ENCODE data around the gene ZNF700. TPM values are rescaled to one million over a fixed set of nuclear protein-coding genes. Genes with fewer than 3 reads are reported as not detected.
A peak's percentile ranks its signal among the peaks of the same experiment; 100 is the strongest.
"Not testable (repeated sequence)": the region's sequence is repeated elsewhere in the genome, so short reads cannot be mapped to it uniquely, and the experiment has no call there.

ZNF700 gene
- total RNA-seq, 4 donors from 2014 or later = 25.8 to 38.3 (median 29.1) TPM

DNA sequence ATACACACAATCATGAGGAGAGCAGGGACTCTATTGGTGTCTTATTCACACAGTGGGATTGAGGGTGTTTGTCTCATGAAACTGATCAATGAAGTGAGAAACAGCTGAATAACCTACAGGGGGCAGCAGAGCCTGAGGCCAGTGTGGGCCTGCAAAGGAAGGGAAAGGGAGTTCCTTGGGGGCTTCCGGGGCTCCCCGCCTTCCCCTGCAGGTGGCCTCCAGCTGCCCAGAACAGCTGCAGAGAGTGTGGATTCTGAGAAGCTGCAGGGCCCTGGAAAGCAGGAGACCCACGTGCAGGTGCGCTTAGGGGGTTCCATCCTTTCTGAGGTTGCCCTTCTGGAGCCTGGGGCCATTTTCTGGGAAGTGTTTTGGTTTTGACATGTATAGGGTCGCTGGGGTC is 60.1 kb downstream of the ZNF700 start:
- Histone ChIP-seq H3K9me3 (peaks cover 10 to 30% of the 10 kb centered on the region in 2 donors), H3K27me3 (no peaks in the 10 kb centered on the region), H3K4me1 (peaks cover 0 to 9% (median 4%) of the 10 kb centered on the region in 4 donors), H3K27ac (no peak overlapping the region), H3K36me3 (peaks cover 0 to 2% (median 0%) of the 10 kb centered on the region in 4 donors), H3K4me3 (no peak overlapping the region)
- intact Hi-C loops (cut with DNase I; ENCODE audit: low total_unique reads) (loop anchor here (5.0 kb wide), 1 partner anchor 63 kb away; no protein-coding TSS in a partner anchor), in situ Hi-C loops (cut with MboI; ENCODE audit: low pct_ligation_motif_present in 1 of 4, low pct_unique_long_range_greater_than_20kb in 1 of 4, low sequenced_read_pairs in 3 of 4) (loop anchor here in 2 of 4 donors (25.0 kb wide), 2 partner anchors 98 to 152 kb away; partner anchors contain the start of genes ZNF20 (in 1 of the 2) and ZNF69 (in 1 of the 2))
- no peak for DNase-seq
- TF ChIP-seq POLR2A (IDR thresholded peaks at IDR 0.05) (no peak), CTCF (IDR thresholded peaks at IDR 0.05) (peak in 1 of 5 experiments; percentile 5)
- WGBS, 2 donors (ENCODE audit: low coverage in 1 of 2) = 34% methylated on average over 5 of the region's 5 CpGs; no CpG with 5 or more reads in 1 of the 2 donors

GRCh38 chr19:11986754-11987153 is 61.8 kb downstream of the ZNF700 start:
- TF ChIP-seq CTCF (IDR thresholded peaks at IDR 0.05) = no peak
- no peak for TF ChIP-seq POLR2AphosphoS5 (IDR thresholded peaks at IDR 0.05)
- TF ChIP-seq EP300 (IDR thresholded peaks at IDR 0.05; ENCODE audit: low read depth) = no peak
- TF ChIP-seq POLR2A (IDR thresholded peaks at IDR 0.05) = no peak
- intact Hi-C loops (cut with DNase I; ENCODE audit: low total_unique reads) = loop anchor here (5.0 kb wide), 1 partner anchor 64 kb away; no protein-coding TSS in a partner anchor

DNA sequence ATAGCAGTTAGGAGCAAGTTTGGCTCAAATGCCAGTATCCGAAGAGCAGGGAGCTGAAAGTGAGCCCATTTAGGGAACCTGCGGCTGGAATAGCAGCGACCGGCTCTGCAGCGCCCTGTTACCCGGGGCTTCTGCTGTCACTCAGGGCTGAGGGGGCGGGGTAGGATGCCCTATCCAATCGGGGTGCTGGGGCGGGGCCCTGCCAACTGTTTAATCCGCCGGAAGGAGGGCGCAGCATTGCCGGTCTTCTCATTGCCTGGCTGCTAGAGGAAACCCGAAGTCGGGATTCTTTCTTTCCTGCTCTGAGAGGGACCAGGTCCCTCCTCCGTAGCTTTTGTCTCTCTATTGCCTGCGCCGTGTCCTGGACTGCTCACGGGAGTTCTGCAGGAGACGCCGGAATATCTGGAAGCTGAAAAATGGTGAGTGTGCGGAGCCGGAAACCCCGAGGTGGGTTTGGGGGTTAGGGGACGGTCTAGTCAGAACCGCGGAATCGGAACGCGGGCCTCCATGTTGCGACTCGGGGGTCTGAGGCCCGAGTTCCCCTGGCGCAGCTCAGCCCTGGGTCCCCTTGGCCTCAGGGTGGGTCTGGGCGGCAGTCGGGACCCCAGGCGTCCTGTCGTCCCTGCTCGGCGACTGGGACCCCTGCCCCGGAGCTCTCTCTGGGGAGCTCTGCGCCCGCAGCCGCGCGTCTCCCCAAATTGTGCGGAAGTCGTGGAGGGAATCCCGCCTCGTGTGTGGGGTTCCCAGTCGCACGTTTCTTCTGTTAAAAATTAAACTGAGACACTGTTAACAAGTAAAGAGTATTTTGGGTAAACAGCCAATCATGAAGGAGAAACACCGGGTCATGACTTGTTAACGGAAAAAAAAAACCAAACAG is 62.7 kb downstream of the ZNF700 start:
- in situ Hi-C loops (cut with MboI; ENCODE audit: low pct_ligation_motif_present in 1 of 4, low pct_unique_long_range_greater_than_20kb in 1 of 4, low sequenced_read_pairs in 3 of 4) (loop anchor here in 2 of 4 donors (25.0 kb wide), 2 partner anchors 100 to 150 kb away; partner anchors contain the start of genes ZNF20 (in 1 of the 2) and ZNF69 (in 1 of the 2)), intact Hi-C loops (cut with DNase I; ENCODE audit: low total_unique reads) (loop anchor here (1.0 to 5.0 kb wide), 2 partner anchors 23 to 65 kb away; no protein-coding TSS in a partner anchor)
- Histone ChIP-seq H3K27me3 (no peaks in the 10 kb centered on the region), H3K4me3 (peak overlapping the region; percentile 70 to 86 (median 78)), H3K36me3 (no peaks in the 10 kb centered on the region), H3K27ac (peak overlapping the region; percentile 89 to 94 (median 92)), H3K4me1 (peaks cover 0 to 9% (median 4%) of the 10 kb centered on the region in 4 donors), H3K9me3 (peaks cover 0 to 3% of the 10 kb centered on the region in 2 donors)
- peak; percentile 97 for DNase-seq
- 1% methylated on average over 16 to 44 of the region's 54 CpGs for WGBS, 2 donors (ENCODE audit: low coverage in 1 of 2)
- TF ChIP-seq EP300 (IDR thresholded peaks at IDR 0.05; ENCODE audit: low read depth) (no peak), CTCF (IDR thresholded peaks at IDR 0.05) (no peak), POLR2AphosphoS5 (IDR thresholded peaks at IDR 0.05) (peak; percentile 94 to 97 (median 95)), POLR2A (IDR thresholded peaks at IDR 0.05) (peak; percentile 85)

More at GRCh38 chr19:11986754-11987153, 61.8 kb downstream of the ZNF700 start:
- 92% methylated on average over 17 of the region's 17 CpGs; no CpG with 5 or more reads in 1 of the 2 donors for WGBS, 2 donors (ENCODE audit: low coverage in 1 of 2)
- Histone ChIP-seq H3K27ac (peak overlapping the region in 1 of 4 donors; percentile 89), H3K9me3 (peaks cover 0 to 12% of the 10 kb centered on the region in 2 donors), H3K4me1 (peaks cover 0 to 9% (median 4%) of the 10 kb centered on the region in 4 donors), H3K4me3 (no peak overlapping the region), H3K27me3 (no peaks in the 10 kb centered on the region), H3K36me3 (no peaks in the 10 kb centered on the region)
- no peak for DNase-seq
- in situ Hi-C loops (cut with MboI; ENCODE audit: low pct_ligation_motif_present in 1 of 4, low pct_unique_long_range_greater_than_20kb in 1 of 4, low sequenced_read_pairs in 3 of 4) = loop anchor here in 2 of 4 donors (25.0 kb wide), 2 partner anchors 99 to 151 kb away; partner anchors contain the start of genes ZNF20 (in 1 of the 2) and ZNF69 (in 1 of the 2)

- peak overlapping the region in 3 of 4 donors; percentile 89 to 94 (median 91) for H3K27ac ChIP-seq
- in situ Hi-C loops (cut with MboI; ENCODE audit: low pct_ligation_motif_present in 1 of 4, low pct_unique_long_range_greater_than_20kb in 1 of 4, low sequenced_read_pairs in 3 of 4) (loop anchor here in 2 of 4 donors (25.0 kb wide), 2 partner anchors 102 to 148 kb away; partner anchors contain the start of genes ZNF20 (in 1 of the 2) and ZNF69 (in 1 of the 2)), intact Hi-C loops (cut with DNase I; ENCODE audit: low total_unique reads) (loop anchor here (5.0 kb wide), 1 partner anchor 67 kb away; no protein-coding TSS in a partner anchor)
- no peaks in the 10 kb centered on the region for H3K9me3 ChIP-seq
- peaks cover 0 to 14% (median 6%) of the 10 kb centered on the region in 4 donors for H3K4me1 ChIP-seq
- peak overlapping the region in 3 of 4 donors; percentile 74 to 86 (median 81) for H3K4me3 ChIP-seq
- TF ChIP-seq CTCF (IDR thresholded peaks at IDR 0.05) (no peak), POLR2AphosphoS5 (IDR thresholded peaks at IDR 0.05) (no peak), EP300 (IDR thresholded peaks at IDR 0.05; ENCODE audit: low read depth) (no peak), POLR2A (IDR thresholded peaks at IDR 0.05) (no peak)
- H3K36me3 ChIP-seq = no peaks in the 10 kb centered on the region
- no peak for DNase-seq
- H3K27me3 ChIP-seq = no peaks in the 10 kb centered on the region
- 61 to 77% methylated on average over 7 to 9 of the region's 9 CpGs for WGBS, 2 donors (ENCODE audit: low coverage in 1 of 2)
Measured at GRCh38 chr19:11989112-11989456, 64.2 kb downstream of the ZNF700 start.

DNA sequence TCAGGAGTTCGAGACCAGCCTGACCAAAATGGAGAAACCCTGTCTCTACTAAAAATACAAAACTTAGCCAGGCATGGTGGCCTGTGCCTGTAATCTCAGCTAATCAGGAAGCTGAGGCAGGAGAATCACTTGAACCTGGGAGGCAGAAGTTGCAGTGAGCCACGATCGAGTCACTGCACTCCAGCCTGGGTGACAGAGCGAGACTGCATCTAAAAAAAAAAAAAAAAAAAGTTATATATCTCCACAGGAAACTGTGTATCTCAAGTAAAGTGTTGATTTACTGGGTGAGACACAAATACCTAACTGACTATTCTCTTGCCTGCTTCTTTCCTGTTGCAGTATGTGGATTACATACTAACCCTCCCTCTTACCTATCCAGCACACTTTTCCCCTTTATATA is 67.0 kb downstream of the ZNF700 start:
- intact Hi-C loops (cut with DNase I; ENCODE audit: low total_unique reads) = not testable (repeated sequence)

More for the DNA sequence above, 67.0 kb downstream of the ZNF700 start:
- not testable (repeated sequence) for H3K4me3 ChIP-seq, H3K27me3 ChIP-seq, H3K9me3 ChIP-seq, H3K27ac ChIP-seq, H3K36me3 ChIP-seq, DNase-seq
- in situ Hi-C loops (cut with MboI; ENCODE audit: low pct_ligation_motif_present in 1 of 4, low pct_unique_long_range_greater_than_20kb in 1 of 4, low sequenced_read_pairs in 3 of 4) = loop anchor here in 2 of 4 donors (5.0 to 25.0 kb wide), 3 partner anchors 35 to 145 kb away; partner anchors contain the start of genes ZNF20 (in 1 of the 2) and ZNF69 (in 1 of the 2)
- peaks cover 0 to 14% (median 6%) of the 10 kb centered on the region in 4 donors for H3K4me1 ChIP-seq
- WGBS, 2 donors (ENCODE audit: low coverage in 1 of 2) = 80 to 83% methylated on average over 2 to 4 of the region's 4 CpGs
